ENCODE data around the gene ANKRD30BL.
"Not testable (repeated sequence)": the region's sequence is repeated elsewhere in the genome, so short reads cannot be mapped to it uniquely, and the experiment has no call there.

ANKRD30BL gene, protein sequence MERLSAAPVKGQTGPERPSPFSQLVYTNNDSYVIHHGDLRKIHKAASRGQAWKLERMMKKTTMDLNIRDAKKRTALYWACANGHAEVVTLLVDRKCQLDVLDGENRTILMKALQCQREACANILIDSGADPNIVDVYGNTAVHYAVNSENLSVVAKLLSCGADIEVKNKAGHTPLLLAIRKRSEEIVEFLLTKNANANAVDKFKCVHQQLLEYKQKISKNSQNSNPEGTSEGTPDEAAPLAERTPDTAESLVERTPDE

GRCh38 chr2:132161161-132162124 lies at the start of gene ANKRD30BL:
Gene ANKRD30BL (minus strand): TSS chr2:132161952. CDS start chr2:132161705, 247 bp downstream.
- DNase-seq = not testable (repeated sequence)

DNA sequence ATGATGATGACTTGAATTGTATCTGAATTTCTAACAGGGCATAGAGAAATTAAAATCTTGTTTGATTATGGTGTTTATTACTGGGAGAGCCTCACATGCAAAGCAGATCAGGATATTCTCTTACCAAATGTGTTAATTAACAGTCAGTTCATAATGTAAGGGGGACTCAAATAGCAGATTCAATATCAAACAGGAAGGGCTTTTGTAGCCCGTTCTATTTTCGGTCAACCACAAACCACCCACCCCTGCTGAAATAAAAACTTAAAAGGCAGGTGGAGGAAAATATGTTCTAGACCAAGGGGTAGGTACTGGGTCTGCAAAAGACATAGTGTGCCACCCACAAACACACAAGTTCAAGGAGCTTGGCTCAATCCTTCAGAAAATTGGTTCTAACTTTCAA lies 41.1 kb upstream of the ANKRD30BL start:
- DNase-seq = not testable (repeated sequence)

- not testable (repeated sequence) for DNase-seq
These were observed 31.1 kb upstream of the ANKRD30BL start for GRCh38 chr2:132192854-132193253.

GRCh38 chr2:132167100-132167499 lies 5.3 kb upstream of the ANKRD30BL start:
- DNase-seq = not testable (repeated sequence)

GRCh38 chr2:132162125-132162660 lies 441 bp upstream of the ANKRD30BL start:
- DNase-seq = not testable (repeated sequence)

DNA sequence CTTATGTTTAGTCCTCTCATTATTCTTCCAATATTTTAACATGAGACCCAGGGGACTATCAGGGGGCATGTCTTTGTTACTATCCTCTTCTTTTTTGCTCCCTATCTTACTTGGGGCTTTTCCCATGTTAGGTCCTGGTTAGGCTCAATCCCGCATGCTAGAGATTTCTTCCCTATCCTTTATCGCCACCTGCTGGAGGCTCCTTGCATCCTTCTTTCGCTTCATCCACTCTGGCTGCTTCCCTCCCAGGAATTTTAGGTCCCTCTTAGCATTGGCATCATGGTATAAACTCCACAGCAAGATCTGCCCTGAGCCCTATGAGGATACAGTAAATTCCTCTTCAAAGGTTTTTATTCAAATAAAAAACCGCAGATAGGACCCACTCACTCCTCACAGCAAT lies 15.0 kb downstream of the ANKRD30BL start:
- peak; percentile 3 for DNase-seq
